Measurements from ENCODE around the gene SEC22C.

Gene SEC22C

GRCh38 chr3:42498791-42499477, 82.8 kb downstream of the SEC22C start:
- DNase-seq (ENCODE audit: low read depth in 2 of 2): no peak

GRCh38 chr3:42498034-42498433, 83.7 kb downstream of the SEC22C start:
- no peak for DNase-seq (ENCODE audit: low read depth in 2 of 2)

Measured in fibroblast of skin of left quadriceps (primary cell).